ENCODE results near the gene FAM13A.
"Not testable (repeated sequence)": the region's sequence is repeated elsewhere in the genome, so short reads cannot be mapped to it uniquely, and the experiment has no call there.

FAM13A gene

DNA sequence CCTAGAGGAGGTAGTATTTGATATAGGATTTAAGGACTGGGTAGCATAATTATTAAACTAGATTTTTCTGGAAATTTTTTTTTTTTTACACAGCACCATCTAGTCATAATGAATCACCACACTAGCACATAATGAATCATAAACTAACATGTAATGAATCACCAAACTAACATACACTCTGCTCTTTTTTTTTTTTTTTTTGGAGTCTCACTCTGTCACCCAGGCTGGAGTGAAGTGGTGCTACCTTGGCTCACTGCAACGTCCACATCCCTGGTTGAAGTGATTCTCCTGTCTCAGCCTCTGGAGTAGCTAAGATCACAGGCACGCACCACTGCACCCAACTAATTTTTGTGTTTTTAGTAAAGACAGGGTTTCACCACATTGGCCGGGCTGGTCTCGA is 92.5 kb downstream of the FAM13A start:
- DNase-seq (ENCODE audit: low read depth in 2 of 2, low spot score in 1 of 2), result no peak

DNA sequence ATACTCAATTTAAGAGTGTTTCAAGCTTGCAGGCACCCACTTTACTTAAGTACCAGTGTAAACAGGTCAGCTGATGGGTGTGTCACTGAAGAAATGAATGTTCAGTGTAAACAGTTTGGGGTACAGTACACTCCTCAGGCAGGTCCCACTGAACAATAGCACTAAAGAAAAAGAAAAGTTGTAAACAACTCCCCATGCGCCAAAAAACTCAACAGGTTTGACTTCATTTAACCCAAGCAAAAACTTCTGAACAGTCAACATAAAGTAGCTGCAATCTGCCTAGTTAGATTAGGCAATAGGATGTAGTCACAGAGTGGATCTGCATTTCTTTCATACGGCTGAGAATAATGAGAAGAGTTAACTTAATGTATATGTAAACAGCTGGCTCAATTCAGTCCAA is 93.2 kb downstream of the FAM13A start:
- DNase-seq (ENCODE audit: low read depth in 2 of 2, low spot score in 1 of 2), result no peak

DNA sequence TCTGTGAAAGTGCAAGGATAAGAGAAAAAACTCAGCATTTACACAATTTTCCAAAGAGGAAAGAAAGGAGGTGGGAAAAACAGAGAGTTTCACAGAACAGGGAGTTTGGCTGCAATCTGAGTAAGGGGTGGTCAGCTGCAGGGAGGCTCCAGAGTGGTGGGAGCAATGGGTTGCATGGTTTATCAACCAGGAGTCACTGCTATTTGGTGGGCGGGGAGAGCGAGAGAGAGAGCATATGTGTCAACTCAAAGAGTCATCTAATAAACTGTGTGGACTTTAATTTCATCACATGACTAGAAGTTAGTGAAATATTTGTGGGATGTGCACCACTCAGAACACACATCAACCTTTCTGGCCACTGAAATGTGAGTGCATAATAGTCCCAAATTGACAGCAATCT is 94.6 kb downstream of the FAM13A start:
- DNase-seq (ENCODE audit: low read depth in 2 of 2, low spot score in 1 of 2), result no peak

DNA sequence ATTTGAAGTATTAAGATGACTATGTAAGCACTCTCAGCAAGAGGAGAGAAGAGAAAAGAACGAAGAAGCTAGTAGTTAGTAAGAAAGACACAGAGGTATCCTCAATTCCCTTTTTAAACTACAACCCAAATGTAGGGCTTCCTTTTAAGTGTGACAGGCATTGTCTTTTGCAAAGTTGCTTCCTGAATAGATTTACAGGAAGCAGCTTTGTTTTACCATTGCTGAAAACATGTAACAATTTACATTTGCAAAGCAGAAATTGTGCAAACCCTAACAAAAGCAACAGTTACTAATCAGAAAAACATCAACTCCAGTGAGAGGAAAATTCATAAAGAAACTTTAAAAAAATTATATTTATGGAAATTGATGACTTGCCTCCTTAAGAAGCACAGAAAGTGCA is 96.4 kb downstream of the FAM13A start:
- no peak for DNase-seq (ENCODE audit: low read depth in 2 of 2, low spot score in 1 of 2)

DNA sequence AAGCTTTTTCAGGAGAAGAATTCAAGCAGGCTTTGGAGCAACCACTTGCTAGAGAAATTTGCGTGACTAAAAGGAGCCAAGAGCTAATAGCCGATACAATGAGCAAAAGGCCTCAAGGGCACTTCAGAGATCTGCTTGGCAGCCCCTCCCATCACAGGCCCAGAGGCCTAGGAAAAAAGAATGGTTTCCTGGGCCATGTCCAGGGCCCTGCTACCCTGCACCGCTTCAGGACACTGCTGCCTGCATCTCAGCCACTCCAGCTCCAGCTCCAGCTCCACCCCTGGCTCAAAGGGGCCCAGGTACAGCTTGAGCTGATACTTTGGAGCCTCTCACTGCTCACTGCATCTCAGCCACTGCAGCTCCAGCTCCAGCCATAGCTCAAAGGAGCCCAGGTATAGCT is 98.9 kb downstream of the FAM13A start:
- DNase-seq (ENCODE audit: low read depth in 2 of 2, low spot score in 1 of 2), result no peak

DNA sequence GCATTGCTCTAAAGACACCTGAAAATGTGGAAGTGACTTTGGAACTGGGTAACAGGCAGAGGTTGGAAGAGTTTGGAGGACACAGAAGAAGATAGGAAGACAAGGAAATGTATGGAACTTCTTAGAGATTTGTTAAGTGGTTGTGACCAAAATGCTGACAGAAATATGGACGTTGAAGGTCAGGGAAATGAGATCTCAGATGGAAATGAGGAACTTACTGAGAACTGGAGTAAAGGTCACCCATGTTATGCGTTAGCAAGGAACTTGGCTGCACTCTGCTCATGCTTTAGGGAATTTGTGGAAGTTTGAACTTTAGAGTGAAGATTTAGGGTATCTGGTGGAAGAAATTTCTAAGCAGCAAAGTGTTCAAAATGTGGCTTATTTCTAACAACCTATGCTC is 99.4 kb downstream of the FAM13A start:
- DNase-seq (ENCODE audit: low read depth in 2 of 2, low spot score in 1 of 2), result no peak

DNA sequence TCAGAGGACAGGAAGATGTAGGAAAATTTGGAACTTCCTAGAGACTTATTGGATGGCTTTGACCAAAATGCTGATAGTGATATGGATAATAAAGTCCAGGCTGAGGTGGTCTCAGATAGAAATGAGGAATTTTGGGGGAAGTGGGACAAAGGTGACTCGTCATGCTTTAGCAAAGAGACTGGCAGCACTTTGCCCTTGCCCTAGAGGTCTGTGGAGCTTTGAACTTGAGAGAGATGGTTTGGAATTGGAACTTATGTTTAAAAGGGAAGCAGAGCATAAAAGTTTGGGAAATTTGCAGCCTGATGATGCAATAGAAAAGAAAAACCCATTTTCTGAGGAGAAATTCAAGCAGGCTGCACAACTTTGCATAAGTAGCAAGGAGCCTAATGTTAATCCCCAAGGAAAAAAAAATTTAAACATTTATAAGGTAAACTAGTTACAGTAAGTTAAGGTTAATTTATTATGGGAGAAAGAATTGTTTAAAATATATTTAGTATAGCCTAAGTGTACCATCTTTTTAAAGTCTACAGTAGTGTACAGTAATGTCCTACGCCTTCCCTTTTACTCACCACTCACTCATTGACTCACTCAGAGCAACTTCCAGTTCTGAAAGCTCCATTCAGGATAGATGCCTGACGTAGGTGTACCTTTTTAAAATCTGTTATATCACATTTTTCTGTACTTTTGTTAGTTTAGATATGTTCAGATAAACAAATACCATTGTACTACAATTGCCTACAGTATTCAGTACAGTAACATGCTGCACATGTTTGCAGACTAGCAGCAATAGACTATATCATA is 101.2 kb downstream of the FAM13A start:
- no peak for DNase-seq (ENCODE audit: low read depth in 2 of 2, low spot score in 1 of 2)

DNA sequence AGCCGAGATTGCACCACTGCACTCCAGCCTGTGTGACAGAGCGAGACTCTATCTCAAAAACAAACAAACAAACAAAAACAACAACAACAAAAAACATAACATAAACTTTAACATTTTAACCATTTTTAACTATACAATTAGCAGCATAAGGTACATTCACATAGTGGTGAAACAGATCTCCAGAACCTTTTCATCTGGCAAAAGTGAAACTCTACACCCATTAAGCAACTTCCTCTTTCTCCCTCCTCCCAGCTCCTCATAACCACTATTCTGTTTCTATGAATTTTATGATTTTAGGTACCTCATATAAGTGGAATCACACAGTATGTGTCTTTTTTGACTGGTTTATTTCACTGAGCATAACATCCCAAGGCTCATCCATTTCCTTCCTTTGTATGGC is 103.6 kb downstream of the FAM13A start:
- no peak for DNase-seq (ENCODE audit: low read depth in 2 of 2, low spot score in 1 of 2)

DNA sequence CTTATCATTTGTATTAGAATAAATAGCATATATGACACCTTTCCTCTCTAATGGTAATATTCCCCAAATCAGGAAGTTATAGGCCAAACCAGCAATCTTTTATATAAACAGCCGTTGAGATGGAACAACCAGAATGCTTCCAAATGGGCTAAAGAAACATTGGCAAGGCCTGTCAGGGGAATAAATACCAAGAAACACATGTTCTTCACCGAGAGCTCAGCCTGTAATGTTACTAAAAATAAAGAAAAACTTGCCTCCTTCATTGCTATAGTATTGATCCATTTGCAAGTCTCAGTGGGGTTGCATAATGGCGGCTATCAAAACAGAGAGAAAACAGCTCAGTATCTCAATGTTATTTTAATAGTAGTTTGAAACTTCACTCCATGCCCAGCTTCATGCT is 104.9 kb downstream of the FAM13A start:
- no peak for DNase-seq (ENCODE audit: low read depth in 2 of 2, low spot score in 1 of 2)

DNA sequence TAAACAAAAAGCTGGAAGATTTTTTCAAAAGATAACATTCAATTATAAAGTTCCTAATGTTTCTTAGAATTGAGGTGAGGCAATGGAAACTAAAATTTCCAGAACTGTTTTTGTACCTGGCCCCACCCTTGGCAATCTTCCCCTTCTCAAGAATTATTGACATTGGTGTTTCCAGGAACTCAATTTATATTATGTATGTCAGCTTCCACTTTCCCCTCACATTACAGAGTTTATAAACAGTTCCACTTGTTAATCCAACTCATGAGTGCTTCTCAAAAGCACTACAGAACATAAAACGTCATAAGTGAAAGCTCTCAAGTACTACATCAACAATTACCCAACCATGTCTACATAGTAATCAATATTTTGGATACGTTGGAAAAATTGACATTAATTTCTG is 107.4 kb downstream of the FAM13A start:
- DNase-seq (ENCODE audit: low read depth in 2 of 2, low spot score in 1 of 2), result no peak

DNA sequence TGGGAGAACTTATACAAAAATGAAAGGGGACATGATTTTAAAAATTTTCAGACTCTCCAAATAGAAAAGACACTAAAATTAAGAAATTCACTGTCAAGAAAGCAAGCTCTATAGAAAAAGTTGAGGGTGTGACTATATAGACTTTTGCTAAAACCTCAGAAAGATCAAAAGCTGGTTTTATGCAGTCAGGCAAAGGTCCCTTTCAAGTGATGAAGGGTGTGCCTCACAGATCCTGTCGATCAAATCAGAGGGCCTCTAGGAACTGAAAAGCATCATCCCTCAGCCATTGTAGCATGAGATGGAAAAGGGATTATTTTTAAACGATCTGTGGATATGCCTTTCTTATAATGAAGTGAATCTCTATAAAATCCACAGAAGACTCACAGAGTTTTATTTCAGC is 116.5 kb downstream of the FAM13A start:
- no peak for DNase-seq (ENCODE audit: low read depth in 2 of 2, low spot score in 1 of 2)

DNA sequence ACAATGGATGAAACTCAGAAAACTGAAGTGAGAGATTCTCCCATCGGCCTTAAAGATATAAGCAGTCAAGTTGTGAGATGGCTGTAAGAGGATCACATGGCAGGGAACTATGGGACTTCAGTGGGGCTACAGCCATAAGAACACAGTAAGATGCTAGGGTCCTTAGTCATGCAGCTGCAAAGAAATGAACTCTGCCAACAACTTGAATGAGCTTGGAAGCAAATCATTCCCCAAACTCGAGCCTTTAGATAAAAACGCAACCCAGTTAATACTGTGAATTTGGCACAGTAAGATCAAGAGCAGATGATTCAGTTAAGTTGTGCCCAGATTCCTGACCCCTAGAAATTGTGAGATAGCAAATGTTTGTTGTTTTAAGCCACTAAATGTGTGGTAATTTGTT is 117.3 kb downstream of the FAM13A start:
- DNase-seq (ENCODE audit: low read depth in 2 of 2, low spot score in 1 of 2), result no peak

DNA sequence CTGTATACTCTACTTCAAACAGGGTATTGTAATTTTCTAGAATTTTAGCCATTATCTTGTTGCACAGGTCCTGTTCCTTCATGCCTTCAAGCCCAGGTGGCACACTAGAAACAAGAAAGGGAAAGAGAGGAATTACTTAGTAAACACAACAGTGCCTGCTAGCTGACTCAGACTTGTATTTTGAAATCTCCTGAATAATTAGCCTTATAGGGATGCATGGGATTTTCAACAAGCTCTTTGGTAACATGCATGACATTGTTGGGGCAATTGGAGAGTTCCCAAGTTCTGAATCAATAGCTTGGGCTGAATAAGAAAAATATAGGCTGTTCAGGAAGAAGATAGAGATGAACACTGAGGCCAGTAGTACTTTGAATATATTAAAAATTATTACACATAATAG is 118.8 kb downstream of the FAM13A start:
- no peak for DNase-seq (ENCODE audit: low read depth in 2 of 2, low spot score in 1 of 2)

DNA sequence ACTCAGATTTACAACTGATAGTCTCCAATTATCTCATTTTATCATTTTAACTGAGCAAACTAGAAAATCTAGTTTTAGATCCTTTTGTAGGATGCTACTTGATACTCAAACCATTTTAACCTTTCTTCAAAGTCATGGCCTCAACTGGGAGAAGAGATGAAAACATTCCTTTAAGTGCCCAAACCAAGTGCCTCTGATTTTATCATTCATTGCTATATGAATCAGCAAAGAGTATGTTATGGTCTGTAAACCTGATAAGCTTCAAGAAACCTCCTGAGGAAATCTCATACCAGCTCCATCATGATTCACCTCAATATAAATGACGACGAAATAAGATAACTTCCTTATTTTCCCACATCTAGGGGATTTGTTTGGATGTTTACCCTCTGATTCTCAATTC is 119.9 kb downstream of the FAM13A start:
- no peak for DNase-seq (ENCODE audit: low read depth in 2 of 2, low spot score in 1 of 2)

DNA sequence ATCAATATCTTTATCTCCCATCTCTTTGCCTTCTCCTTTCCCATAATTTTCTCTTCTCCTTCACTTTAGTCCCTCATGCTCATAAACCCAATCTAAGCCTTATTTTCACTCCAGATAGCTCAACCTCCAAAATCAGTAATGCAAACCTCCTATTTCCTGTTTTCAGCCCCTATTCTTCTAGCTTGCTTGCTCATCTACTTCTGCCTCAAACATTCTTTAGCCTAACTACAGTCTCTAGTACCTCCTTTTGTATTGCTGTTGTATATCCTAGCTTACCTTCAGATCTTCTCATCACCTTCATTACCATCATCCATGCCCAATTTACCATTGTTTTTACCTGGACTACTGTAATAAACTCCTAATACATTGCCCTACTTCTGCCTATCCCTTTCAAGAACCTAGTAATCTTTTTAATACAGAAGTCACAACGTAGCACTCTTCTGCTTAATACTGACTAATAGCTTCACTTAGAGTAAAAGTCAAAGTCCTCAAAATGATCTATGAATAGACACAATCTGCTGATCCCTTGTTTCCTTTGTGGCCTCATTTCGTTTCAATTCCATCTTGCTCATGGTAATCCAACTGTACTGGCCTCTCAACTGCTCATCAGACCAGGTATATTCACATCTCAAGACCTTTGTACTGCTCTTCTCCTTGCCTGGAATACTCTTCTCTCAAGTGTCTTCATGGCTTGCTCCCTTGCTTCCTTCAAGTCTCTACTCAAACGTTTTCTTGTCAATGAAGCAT is 123.4 kb downstream of the FAM13A start:
- no peak for DNase-seq (ENCODE audit: low read depth in 2 of 2, low spot score in 1 of 2)

DNA sequence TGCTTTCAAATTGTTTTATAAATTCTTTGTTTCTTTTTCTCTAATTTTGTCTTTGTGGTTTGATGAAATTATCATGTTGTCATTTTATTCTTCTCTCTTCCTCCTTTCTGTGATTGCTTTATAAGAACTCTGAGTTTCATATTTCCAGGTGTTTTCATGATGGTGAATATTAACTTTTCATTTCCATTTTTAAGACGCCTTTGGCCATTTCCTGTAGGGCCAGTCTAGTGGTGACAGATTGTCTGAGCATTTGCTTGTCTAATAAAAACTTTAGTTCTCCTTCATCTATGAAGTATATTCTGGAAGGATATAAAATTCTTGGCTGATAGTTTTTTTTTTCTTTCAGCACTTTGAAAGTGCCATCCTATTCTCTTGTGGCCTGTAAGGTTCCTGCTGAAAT is 128.1 kb downstream of the FAM13A start:
- DNase-seq (ENCODE audit: low read depth in 2 of 2, low spot score in 1 of 2), result no peak

DNA sequence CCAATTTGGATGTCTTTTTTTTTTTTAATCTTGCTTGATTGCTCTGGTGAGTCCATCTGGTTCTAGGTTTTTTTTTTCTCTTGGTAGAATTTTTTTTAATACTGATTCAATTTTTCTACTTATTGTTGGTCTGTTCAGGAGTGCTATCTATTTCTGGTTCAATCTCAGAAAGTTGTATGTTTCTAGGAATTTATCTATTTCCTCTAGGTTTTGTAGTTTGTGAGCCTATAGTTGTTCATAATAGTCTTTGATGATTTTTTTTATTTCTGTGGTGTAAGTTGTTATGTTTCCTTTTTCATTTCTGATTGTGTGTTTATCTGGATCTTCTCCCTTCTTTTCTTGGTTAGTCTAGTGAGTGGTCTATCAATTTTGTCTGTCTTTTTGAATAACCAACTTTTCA is 129.6 kb downstream of the FAM13A start:
- DNase-seq (ENCODE audit: low read depth in 2 of 2, low spot score in 1 of 2), result no peak

DNA sequence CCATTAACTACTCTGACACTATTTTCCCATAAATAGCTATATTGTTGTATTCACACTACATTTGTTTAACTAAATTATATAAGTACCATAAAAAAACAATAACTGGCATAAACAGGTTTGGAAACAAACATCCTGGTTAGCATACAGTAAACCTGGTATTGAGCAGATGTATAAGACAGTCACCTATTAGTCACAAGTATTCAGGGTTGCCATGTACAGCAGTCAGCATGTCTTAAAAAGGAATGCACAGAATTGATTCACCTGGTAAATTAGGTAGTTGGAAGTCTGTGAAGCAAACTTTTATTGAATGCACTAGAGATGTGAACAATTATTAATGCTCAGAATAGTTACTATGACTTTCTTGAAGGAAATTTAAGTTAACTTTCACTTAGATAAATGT is 137.9 kb downstream of the FAM13A start:
- DNase-seq (ENCODE audit: low read depth in 2 of 2, low spot score in 1 of 2), result no peak

DNA sequence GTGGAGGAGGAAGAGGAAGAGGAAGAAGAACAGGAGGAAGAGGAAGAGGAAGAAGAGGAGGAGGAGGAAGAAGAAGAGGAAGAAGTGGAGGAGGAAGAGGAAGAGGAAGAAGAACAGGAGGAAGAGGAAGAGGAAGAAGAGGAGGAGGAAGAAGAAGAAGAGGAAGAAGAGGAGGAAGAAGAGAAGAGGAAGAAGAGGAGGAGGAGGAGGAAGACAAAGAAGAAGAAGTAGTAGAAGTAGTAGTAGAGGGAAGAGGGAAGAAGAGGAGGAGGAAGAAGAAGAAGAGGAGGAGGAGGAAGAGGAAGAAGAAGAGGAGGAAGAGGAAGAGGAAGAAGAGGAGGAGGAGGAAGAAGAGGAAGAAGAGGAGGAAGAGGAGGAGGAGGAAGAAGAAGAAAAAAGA is 143.8 kb downstream of the FAM13A start:
- not testable (repeated sequence) for DNase-seq (ENCODE audit: low read depth in 2 of 2, low spot score in 1 of 2)

DNA sequence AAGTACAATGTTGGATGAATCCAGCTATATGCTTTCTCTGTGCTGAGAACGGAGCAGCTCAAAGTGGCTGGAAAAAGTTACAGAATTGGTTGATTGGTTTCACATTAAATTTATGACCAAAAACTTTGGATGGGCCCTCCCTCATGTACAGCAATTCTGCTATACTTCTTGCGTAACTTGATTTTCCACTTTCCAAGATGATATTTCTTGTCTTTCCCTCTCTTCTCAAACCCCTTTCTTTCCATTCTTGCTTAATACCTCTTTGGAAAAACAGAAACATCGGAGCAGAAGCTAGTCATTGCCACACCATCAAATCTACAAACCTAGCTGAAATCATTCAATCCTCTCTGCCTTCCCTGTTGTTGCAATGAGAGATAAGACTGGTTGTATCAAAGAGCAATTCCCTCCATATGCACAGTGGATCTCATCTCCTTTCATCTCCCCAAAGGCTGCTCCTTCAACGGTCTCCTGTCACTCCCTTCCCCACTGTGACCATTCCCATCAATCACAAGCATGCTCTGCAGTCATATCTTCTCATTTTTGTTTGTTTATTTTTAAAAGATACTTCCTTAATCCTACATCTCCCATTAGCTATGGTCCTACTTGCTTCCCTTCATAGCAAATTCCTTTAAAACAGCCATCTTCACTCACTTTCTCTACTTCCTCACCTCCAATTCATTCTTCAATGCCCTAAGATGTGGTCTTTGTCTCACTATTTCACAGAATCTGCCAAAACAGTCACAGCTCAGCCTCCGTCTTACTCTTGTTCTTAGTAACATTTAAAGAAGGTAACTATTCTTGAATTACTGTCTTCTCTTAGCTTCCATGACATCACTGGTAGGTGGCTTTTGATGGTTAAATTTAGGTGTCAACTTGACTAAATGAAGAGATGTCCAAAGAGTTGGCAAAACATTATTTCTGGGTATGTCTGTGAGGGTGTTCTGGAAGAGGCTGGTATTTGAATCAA is 145.5 kb downstream of the FAM13A start:
- no peak for DNase-seq (ENCODE audit: low read depth in 2 of 2, low spot score in 1 of 2)

DNA sequence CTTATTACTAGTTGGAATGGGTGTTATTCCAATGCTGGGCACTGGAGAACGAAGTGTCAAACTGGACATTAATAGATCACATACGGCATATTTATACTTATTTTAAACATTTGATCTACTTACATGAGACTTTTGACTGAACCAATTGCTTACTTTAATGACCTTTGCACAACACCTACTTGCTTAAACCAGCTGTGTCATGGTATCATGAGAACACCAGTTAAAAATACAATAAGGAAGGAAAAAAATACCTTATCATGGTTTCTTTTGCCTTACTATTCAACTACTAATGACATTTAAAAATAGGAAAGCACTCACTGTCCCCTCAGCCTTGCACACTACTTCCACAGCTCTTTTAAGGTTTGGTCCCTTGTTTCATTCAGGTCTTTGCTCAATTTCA is 146.9 kb downstream of the FAM13A start:
- no peak for DNase-seq (ENCODE audit: low read depth in 2 of 2, low spot score in 1 of 2)

DNA sequence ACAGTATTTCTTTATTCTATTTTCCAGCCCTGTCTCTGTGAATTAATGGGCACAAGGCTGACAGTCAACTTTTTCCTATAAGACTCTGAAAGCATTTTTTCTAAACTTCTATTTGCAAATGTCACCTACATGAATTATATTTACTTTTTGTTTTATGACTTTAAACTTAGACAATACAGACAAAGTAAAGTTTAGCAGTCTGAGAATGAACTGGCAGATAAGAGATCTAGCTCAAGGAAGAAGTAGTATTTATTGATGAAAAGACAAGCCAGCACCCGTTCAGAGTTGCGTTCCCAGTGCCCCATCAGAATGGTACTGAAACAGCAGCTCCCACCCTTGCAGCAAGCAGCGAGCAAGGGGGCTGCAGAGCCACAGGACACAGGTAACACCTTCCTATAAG is 148.5 kb downstream of the FAM13A start:
- no peak for DNase-seq (ENCODE audit: low read depth in 2 of 2, low spot score in 1 of 2)

All from stimulated activated CD8-positive, alpha-beta memory T cell treated with anti-CD3 and anti-CD28 coated beads, Interleukin-4, amount 100 ng/mL, for 1 hour (primary cell).